ENCODE data around the gene ZNF248. TPM values are rescaled to one million over a fixed set of nuclear protein-coding genes. Genes with fewer than 3 reads are reported as not detected.

ZNF248 gene
- total and polyA plus RNA-seq, 9 of the 15 experiments (the other 6 are each of a cell fraction or from before 2014, with no cell fraction given), result 4.5 to 16.5 (median 10.2) TPM

DNA sequence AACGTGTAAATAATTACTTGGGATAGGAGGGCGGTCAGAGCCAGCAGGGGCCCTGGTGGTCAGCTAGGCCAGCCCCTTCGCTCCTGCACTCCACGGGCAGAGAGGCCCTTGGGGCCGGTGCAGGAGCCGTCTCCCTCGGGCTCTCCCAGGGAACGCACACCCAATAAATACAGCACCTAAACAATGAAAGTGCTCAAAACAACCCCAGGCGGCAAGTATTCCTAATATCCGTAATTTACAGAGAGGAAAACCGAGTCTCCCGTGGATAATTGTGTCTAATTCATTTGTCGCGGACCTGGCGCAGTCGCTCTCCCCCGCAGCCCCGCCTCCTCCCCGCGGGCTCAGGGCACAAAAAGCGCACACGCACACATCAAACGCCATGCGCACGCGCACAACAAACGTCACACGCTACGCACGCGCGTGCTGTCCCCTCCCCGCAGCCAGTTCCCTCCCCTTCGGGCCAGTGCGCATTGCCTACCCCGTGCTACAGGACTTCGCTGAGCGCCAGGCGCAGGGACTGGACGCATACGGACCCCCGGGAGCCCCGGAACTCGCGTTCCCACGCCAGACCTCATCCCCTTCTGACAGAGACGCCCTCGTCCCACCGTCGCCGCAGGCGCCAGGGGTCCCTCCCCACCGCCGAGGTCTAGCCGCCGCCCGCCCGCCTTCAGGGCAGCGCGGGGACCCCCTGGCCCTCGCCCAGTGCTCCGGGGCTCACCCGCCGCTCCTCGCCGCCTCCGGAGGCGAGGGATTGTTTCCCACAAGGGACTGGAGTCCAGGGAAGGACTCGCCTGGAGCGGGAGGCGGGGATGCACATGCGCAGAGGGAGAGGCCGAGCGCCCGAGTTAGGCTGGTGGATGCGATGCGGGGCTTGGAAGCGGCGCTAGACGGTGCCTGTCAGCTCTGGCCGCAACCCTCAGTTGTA lies at the start of gene ZNF248 (continued):
- no peak for TF ChIP-seq SREBF2 (CRISPR knock-in tag; IDR thresholded peaks at IDR 0.05)
- peak; percentile 82 for TF ChIP-seq PML (IDR thresholded peaks at IDR 0.05; ENCODE audit: low read length)
- no peak for TF ChIP-seq BACH1 (tag; IDR thresholded peaks at IDR 0.05)
- TF ChIP-seq, protein P1, sequence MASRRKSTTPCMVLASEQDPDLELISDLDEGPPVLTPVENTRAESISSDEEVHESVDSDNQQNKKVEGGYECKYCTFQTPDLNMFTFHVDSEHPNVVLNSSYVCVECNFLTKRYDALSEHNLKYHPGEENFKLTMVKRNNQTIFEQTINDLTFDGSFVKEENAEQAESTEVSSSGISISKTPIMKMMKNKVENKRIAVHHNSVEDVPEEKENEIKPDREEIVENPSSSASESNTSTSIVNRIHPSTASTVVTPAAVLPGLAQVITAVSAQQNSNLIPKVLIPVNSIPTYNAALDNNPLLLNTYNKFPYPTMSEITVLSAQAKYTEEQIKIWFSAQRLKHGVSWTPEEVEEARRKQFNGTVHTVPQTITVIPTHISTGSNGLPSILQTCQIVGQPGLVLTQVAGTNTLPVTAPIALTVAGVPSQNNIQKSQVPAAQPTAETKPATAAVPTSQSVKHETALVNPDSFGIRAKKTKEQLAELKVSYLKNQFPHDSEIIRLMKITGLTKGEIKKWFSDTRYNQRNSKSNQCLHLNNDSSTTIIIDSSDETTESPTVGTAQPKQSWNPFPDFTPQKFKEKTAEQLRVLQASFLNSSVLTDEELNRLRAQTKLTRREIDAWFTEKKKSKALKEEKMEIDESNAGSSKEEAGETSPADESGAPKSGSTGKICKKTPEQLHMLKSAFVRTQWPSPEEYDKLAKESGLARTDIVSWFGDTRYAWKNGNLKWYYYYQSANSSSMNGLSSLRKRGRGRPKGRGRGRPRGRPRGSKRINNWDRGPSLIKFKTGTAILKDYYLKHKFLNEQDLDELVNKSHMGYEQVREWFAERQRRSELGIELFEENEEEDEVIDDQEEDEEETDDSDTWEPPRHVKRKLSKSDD (conservative IDR thresholded peaks at IDR 0.05; ENCODE audit: low read length), result no peak
- TF ChIP-seq NBN (IDR thresholded peaks at IDR 0.05; ENCODE audit: low read depth), result no peak
- no peak for TF ChIP-seq ZNF707 (CRISPR knock-in tag; conservative IDR thresholded peaks at IDR 0.05)
- TF ChIP-seq, protein P2, sequence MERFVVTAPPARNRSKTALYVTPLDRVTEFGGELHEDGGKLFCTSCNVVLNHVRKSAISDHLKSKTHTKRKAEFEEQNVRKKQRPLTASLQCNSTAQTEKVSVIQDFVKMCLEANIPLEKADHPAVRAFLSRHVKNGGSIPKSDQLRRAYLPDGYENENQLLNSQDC (CRISPR knock-in tag; IDR thresholded peaks at IDR 0.05), result 0 out of 2 replicates have a peak, but pooled peaks have one; percentile 5
- TF ChIP-seq, protein P3, sequence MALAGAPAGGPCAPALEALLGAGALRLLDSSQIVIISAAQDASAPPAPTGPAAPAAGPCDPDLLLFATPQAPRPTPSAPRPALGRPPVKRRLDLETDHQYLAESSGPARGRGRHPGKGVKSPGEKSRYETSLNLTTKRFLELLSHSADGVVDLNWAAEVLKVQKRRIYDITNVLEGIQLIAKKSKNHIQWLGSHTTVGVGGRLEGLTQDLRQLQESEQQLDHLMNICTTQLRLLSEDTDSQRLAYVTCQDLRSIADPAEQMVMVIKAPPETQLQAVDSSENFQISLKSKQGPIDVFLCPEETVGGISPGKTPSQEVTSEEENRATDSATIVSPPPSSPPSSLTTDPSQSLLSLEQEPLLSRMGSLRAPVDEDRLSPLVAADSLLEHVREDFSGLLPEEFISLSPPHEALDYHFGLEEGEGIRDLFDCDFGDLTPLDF (CRISPR knock-in tag; IDR thresholded peaks at IDR 0.05), result 0 out of 2 replicates have a peak, but pooled peaks have one; percentile 41
- TF ChIP-seq ZNF384 (IDR thresholded peaks at IDR 0.05; ENCODE audit: low read depth, low read length), result no peak
- TF ChIP-seq HCFC1 (IDR thresholded peaks at IDR 0.05; ENCODE audit: low read depth, low read length), result no peak
- TF ChIP-seq POLR2A (conservative IDR thresholded peaks at IDR 0.05), result peak; percentile 97
- no peak; the same call in 1 of the 2 replicates for TF ChIP-seq MTA3 (IDR thresholded peaks at IDR 0.05; ENCODE audit: borderline replicate concordance)
- TF ChIP-seq ZNF764 (CRISPR knock-in tag; IDR thresholded peaks at IDR 0.05; ENCODE audit: low read depth), result peak; percentile 42; the same call in 1 of the 2 replicates
- TF ChIP-seq CREM (IDR thresholded peaks at IDR 0.05; ENCODE audit: low read depth), result peak; percentile 94
- no peak for TF ChIP-seq ZNF41 (CRISPR knock-in tag; conservative IDR thresholded peaks at IDR 0.05)
- no peak for TF ChIP-seq TFAM (CRISPR knock-in tag; conservative IDR thresholded peaks at IDR 0.05)
- no peak for TF ChIP-seq MTF1 (CRISPR knock-in tag; IDR thresholded peaks at IDR 0.05; ENCODE audit: borderline replicate concordance)
- TF ChIP-seq, protein P4, sequence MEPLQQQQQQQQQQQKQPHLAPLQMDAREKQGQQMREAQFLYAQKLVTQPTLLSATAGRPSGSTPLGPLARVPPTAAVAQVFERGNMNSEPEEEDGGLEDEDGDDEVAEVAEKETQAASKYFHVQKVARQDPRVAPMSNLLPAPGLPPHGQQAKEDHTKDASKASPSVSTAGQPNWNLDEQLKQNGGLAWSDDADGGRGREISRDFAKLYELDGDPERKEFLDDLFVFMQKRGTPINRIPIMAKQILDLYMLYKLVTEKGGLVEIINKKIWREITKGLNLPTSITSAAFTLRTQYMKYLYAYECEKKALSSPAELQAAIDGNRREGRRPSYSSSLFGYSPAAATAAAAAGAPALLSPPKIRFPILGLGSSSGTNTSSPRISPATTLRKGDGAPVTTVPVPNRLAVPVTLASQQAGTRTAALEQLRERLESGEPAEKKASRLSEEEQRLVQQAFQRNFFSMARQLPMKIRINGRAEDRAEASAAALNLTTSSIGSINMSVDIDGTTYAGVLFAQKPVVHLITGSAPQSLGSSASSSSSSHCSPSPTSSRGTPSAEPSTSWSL (CRISPR knock-in tag; IDR thresholded peaks at IDR 0.05; ENCODE audit: borderline replicate concordance), result no peak
- TF ChIP-seq, protein P5, sequence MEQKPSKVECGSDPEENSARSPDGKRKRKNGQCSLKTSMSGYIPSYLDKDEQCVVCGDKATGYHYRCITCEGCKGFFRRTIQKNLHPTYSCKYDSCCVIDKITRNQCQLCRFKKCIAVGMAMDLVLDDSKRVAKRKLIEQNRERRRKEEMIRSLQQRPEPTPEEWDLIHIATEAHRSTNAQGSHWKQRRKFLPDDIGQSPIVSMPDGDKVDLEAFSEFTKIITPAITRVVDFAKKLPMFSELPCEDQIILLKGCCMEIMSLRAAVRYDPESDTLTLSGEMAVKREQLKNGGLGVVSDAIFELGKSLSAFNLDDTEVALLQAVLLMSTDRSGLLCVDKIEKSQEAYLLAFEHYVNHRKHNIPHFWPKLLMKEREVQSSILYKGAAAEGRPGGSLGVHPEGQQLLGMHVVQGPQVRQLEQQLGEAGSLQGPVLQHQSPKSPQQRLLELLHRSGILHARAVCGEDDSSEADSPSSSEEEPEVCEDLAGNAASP (IDR thresholded peaks at IDR 0.05), result no peak
- TF ChIP-seq ZNF232 (CRISPR knock-in tag; IDR thresholded peaks at IDR 0.05), result no peak
